Activated CD8-positive, alpha-beta T cell treated with anti-CD3 and anti-CD28 coated beads, Interleukin-2, amount 10 ng/mL, durations not matched to agents 7 days and 5 days (primary cell): ENCODE results near the gene CLK3. TPM values are rescaled to one million over a fixed set of nuclear protein-coding genes. Genes with fewer than 3 reads are reported as not detected.

ENCODE experiments used
- ATAC-seq: fragments of 150-1000 bp; cut with Tn5 transposase; one replicate; pipeline ENCODE4 v1.10.0; 2021; ENCODE audit warnings: moderate library complexity
- CTCF ChIA-PET: fragments of 350-600 bp; sonication (Branson Sonifier 250); formaldehyde crosslinking; loops from one replicate; lab custom pipeline; 2021; ENCODE audit warnings: antibody characterized with exemption; lab: Charles Lee
- POLR2A ChIA-PET: fragments of 350-600 bp; sonication (Branson Sonifier 250); formaldehyde crosslinking; loops from one replicate; lab custom pipeline; 2021; ENCODE audit warnings: antibody characterized with exemption; lab: Charles Lee
- DNase-seq: peaks from one replicate; pipeline ENCODE4 v3.0.0-alpha.2; 2020
- H3K27ac Mint-ChIP-seq: one replicate; pipeline ENCODE4 v1.8.0; 2021; ENCODE audit warnings: mild to moderate bottlenecking, mixed read lengths
- H3K27me3 Mint-ChIP-seq: one replicate; pipeline ENCODE4 v1.8.0; 2021; ENCODE audit warnings: low read depth, mixed read lengths
- H3K36me3 Mint-ChIP-seq: one replicate; pipeline ENCODE4 v1.8.0; 2021; ENCODE audit warnings: low read depth, mixed read lengths
- H3K4me1 Mint-ChIP-seq: one replicate; pipeline ENCODE4 v1.8.0; 2021; ENCODE audit warnings: low read depth, mixed read lengths
- H3K4me3 Mint-ChIP-seq: one replicate; pipeline ENCODE4 v1.8.0; 2021; ENCODE audit warnings: mild to moderate bottlenecking, mixed read lengths
- H3K9me3 Mint-ChIP-seq: one replicate; pipeline ENCODE4 v1.8.0; 2022; ENCODE audit warnings: mixed read lengths; ENCODE audit not compliant: insufficient read depth
- total RNA-seq, 2 experiments: library from RNA; stranded (reverse); gene quantifications; one replicate each; pipeline ENCODE4 v1.2.3, GENCODE V29; 2021

Gene CLK3
- total RNA-seq, 2 experiments from 2014 or later, result 125 to 128 TPM

- Mint-ChIP-seq H3K9me3 (no peaks in the 10 kb centered on the region), H3K27ac (peak overlapping the region; percentile 97), H3K27me3 (no peaks in the 10 kb centered on the region), H3K36me3 (peaks cover 18% of the 10 kb centered on the region), H3K4me1 (peaks cover 38% of the 10 kb centered on the region), H3K4me3 (peak overlapping the region; percentile 67)
- POLR2A ChIA-PET, result interaction anchor here (0.8 to 4.9 kb wide), 6 partner anchors 11 to 153 kb away, joined by 3 to 38 read pairs (median 7); partner anchors contain the start of genes ARID3B and UBL7
- CTCF ChIA-PET, result interaction anchor here (0.6 to 13.3 kb wide), 11 partner anchors 10 to 711 kb away, joined by 3 to 228 read pairs (median 5); no protein-coding TSS in a partner anchor
- DNase-seq (no peak), ATAC-seq (no peak)
Observed at GRCh38 chr15:74613953-74614743, 1.5 kb upstream of the CLK3 start.

- Mint-ChIP-seq H3K36me3 (peaks cover 25% of the 10 kb centered on the region), H3K4me1 (peaks cover 42% of the 10 kb centered on the region), H3K27ac (peak overlapping the region; percentile 97), H3K9me3 (no peaks in the 10 kb centered on the region), H3K4me3 (peak overlapping the region; percentile 98), H3K27me3 (no peaks in the 10 kb centered on the region)
- ChIA-PET CTCF (interaction anchor here (0.8 to 13.3 kb wide), 14 partner anchors 10 to 253 kb away, joined by 3 to 228 read pairs (median 6); partner anchors contain the start of gene ARID3B), POLR2A (interaction anchor here (0.9 to 4.9 kb wide), 12 partner anchors 12 to 245 kb away, joined by 3 to 38 read pairs (median 3); partner anchors contain the start of gene ARID3B)
- peak; percentile 91 for DNase-seq
- peak; percentile 72 for ATAC-seq
Observed at GRCh38 chr15:74614744-74615507, 710 bp upstream of the CLK3 start.

- no peaks in the 10 kb centered on the region for H3K27me3 Mint-ChIP-seq
- H3K4me1 Mint-ChIP-seq, result peaks cover 54% of the 10 kb centered on the region
- no peaks in the 10 kb centered on the region for H3K9me3 Mint-ChIP-seq
- ATAC-seq (peak; percentile 4), DNase-seq (peak; percentile 75)
- H3K4me3 Mint-ChIP-seq, result peak overlapping the region; percentile 98
- ChIA-PET POLR2A (interaction anchor here (0.6 to 4.9 kb wide), 14 partner anchors 10 to 398 kb away, joined by 3 to 38 read pairs (median 4); partner anchors contain the start of gene ARID3B), CTCF (interaction anchor here (0.6 to 13.3 kb wide), 16 partner anchors 9 to 334 kb away, joined by 3 to 228 read pairs (median 6); partner anchors contain the start of gene CSK)
- H3K27ac Mint-ChIP-seq, result peak overlapping the region; percentile 97
- H3K36me3 Mint-ChIP-seq, result peaks cover 38% of the 10 kb centered on the region
Observed at GRCh38 chr15:74616366-74616939, 817 bp downstream of the CLK3 start.

GRCh38 chr15:74616996-74617395 lies 1.4 kb downstream of the CLK3 start:
- DNase-seq, result no peak
- Mint-ChIP-seq H3K9me3 (no peaks in the 10 kb centered on the region), H3K4me3 (peak overlapping the region; percentile 98), H3K27ac (peak overlapping the region; percentile 97), H3K4me1 (peaks cover 54% of the 10 kb centered on the region), H3K27me3 (no peaks in the 10 kb centered on the region), H3K36me3 (peaks cover 44% of the 10 kb centered on the region)
- no peak for ATAC-seq
- CTCF ChIA-PET, result interaction anchor here (0.9 to 13.3 kb wide), 14 partner anchors 8 to 333 kb away, joined by 3 to 228 read pairs (median 6); partner anchors contain the start of gene CSK
- POLR2A ChIA-PET, result interaction anchor here (0.6 to 4.9 kb wide), 11 partner anchors 10 to 398 kb away, joined by 3 to 38 read pairs (median 3); partner anchors contain the start of gene ARID3B

GRCh38 chr15:74618841-74619596 lies 3.4 kb downstream of the CLK3 start:
- no peak for DNase-seq
- Mint-ChIP-seq H3K9me3 (no peaks in the 10 kb centered on the region), H3K27ac (peak overlapping the region; percentile 12), H3K27me3 (no peaks in the 10 kb centered on the region), H3K36me3 (peaks cover 62% of the 10 kb centered on the region), H3K4me1 (peaks cover 45% of the 10 kb centered on the region), H3K4me3 (no peak overlapping the region)
- no peak for ATAC-seq
- CTCF ChIA-PET, result interaction anchor here (0.6 to 13.3 kb wide), 8 partner anchors 13 to 245 kb away, joined by 3 to 228 read pairs (median 7); partner anchors contain the start of gene ARID3B
- POLR2A ChIA-PET, result interaction anchor here (1.0 to 2.2 kb wide), 2 partner anchors 9 to 21 kb away, joined by 5 to 9 read pairs; no protein-coding TSS in a partner anchor

GRCh38 chr15:74619916-74620635 lies 4.4 kb downstream of the CLK3 start:
- ChIA-PET CTCF (interaction anchor here (0.7 to 13.3 kb wide), 5 partner anchors 12 to 173 kb away, joined by 4 to 228 read pairs (median 33); no protein-coding TSS in a partner anchor), POLR2A (interaction anchor here (0.7 to 1.0 kb wide), 2 partner anchors 11 to 164 kb away, joined by 3 read pairs; no protein-coding TSS in a partner anchor)
- Mint-ChIP-seq H3K9me3 (no peaks in the 10 kb centered on the region), H3K27ac (no peak overlapping the region), H3K27me3 (no peaks in the 10 kb centered on the region), H3K4me1 (peaks cover 42% of the 10 kb centered on the region), H3K4me3 (no peak overlapping the region), H3K36me3 (peaks cover 72% of the 10 kb centered on the region)
- no peak for DNase-seq
- ATAC-seq, result no peak

- peaks cover 80% of the 10 kb centered on the region for H3K36me3 Mint-ChIP-seq
- no peak overlapping the region for H3K4me3 Mint-ChIP-seq
- DNase-seq (peak; percentile 87), ATAC-seq (peak; percentile 84)
- H3K9me3 Mint-ChIP-seq, result no peaks in the 10 kb centered on the region
- ChIA-PET POLR2A (interaction anchor here (0.7 to 1.0 kb wide), 2 partner anchors 10 to 163 kb away, joined by 3 read pairs; no protein-coding TSS in a partner anchor), CTCF (interaction anchor here (0.5 to 13.3 kb wide), 27 partner anchors 9 to 273 kb away, joined by 3 to 228 read pairs (median 4); no protein-coding TSS in a partner anchor)
- no peaks in the 10 kb centered on the region for H3K27me3 Mint-ChIP-seq
- H3K27ac Mint-ChIP-seq, result peak overlapping the region; percentile 35
- H3K4me1 Mint-ChIP-seq, result peaks cover 49% of the 10 kb centered on the region
Observed at GRCh38 chr15:74620636-74621545, 5.3 kb downstream of the CLK3 start.

- peaks cover 53% of the 10 kb centered on the region for H3K4me1 Mint-ChIP-seq
- no peak overlapping the region for H3K27ac Mint-ChIP-seq
- H3K4me3 Mint-ChIP-seq, result no peak overlapping the region
- ChIA-PET POLR2A (no interaction called here), CTCF (interaction anchor here (0.5 to 13.3 kb wide), 26 partner anchors 9 to 273 kb away, joined by 3 to 228 read pairs (median 4); no protein-coding TSS in a partner anchor)
- no peak for DNase-seq
- peaks cover 83% of the 10 kb centered on the region for H3K36me3 Mint-ChIP-seq
- H3K27me3 Mint-ChIP-seq, result no peaks in the 10 kb centered on the region
- H3K9me3 Mint-ChIP-seq, result no peaks in the 10 kb centered on the region
- no peak for ATAC-seq
Observed at GRCh38 chr15:74621546-74621920, 5.9 kb downstream of the CLK3 start.

- Mint-ChIP-seq H3K27me3 (no peaks in the 10 kb centered on the region), H3K4me3 (no peak overlapping the region), H3K36me3 (peaks cover 83% of the 10 kb centered on the region), H3K4me1 (peaks cover 53% of the 10 kb centered on the region), H3K9me3 (no peaks in the 10 kb centered on the region), H3K27ac (peak overlapping the region; percentile 46)
- ChIA-PET CTCF (interaction anchor here (0.7 to 13.3 kb wide), 15 partner anchors 10 to 249 kb away, joined by 3 to 228 read pairs (median 4); no protein-coding TSS in a partner anchor), POLR2A (interaction anchor here (0.6 to 0.9 kb wide), 2 partner anchors 10 to 154 kb away, joined by 3 to 4 read pairs; no protein-coding TSS in a partner anchor)
- DNase-seq (no peak), ATAC-seq (no peak)
Observed at GRCh38 chr15:74621936-74622335, 6.3 kb downstream of the CLK3 start.
